HCT116 (cell line): ENCODE measurements around the gene TCFL5. TPM values are rescaled to one million over a fixed set of nuclear protein-coding genes. Genes with fewer than 3 reads are reported as not detected.

Source experiments
- ATAC-seq: fragments of 200-7000 bp; cut with Tn5 transposase; 2 replicates; pipeline ENCODE4 v1.9.1; 2020; ENCODE audit warnings: mild to moderate bottlenecking, moderate library complexity
- BruUV-seq: library from RNA; stranded (reverse); fragments of 400-500 nt; replicated peaks from 2 replicates; lab custom pipeline; 2021; lab: Mats Ljungman, UMichigan
- CTCF ChIA-PET: fragments of 300-600 bp; sonication (Branson Sonifier 250); formaldehyde crosslinking; loops from one replicate; lab custom pipeline; 2021; ENCODE audit warnings: antibody characterized with exemption; lab: Charles Lee
- POLR2A ChIA-PET: fragments of 300-600, 350-600 bp; sonication (Branson Sonifier 250); formaldehyde crosslinking; loops from one replicate; lab custom pipeline; 2021; ENCODE audit warnings: antibody characterized with exemption; lab: Charles Lee
- RAD21 ChIA-PET, 2 experiments: fragments of 300-600 bp; sonication (Branson Sonifier 250); formaldehyde crosslinking; loops; one replicate each; lab custom pipeline; 2023; ENCODE audit warnings: low total read pairs in 2 of 2; ENCODE audit not compliant: uncharacterized antibody in 2 of 2, unreplicated experiment in 2 of 2, low non-redundant PET in 1 of 2; lab: Charles Lee
- DNase-seq: peaks from one replicate; pipeline ENCODE4 v3.0.0-alpha.2; 2010; ENCODE audit warnings: low read depth, low spot score
- H2AFZ ChIP-seq: fragments of 200-600 bp; shearing (Covaris generic), sonication (generic); 2 replicates; pipeline ENCODE4 v1.6.1; 2017; ENCODE audit warnings: low read depth, mixed run types, mixed read lengths, antibody characterized with exemption, low read length; ENCODE audit not compliant: poor library complexity, severe bottlenecking
- H3K27ac ChIP-seq: 2 replicates; pipeline ENCODE4 v1.5.1; 2012; ENCODE audit warnings: low read depth, low read length
- H3K27me3 ChIP-seq: fragments of 200-600 bp; sonication (generic); 2 replicates; pipeline ENCODE4 v1.6.1; 2016; ENCODE audit warnings: mixed run types, low read length, mixed read lengths; ENCODE audit not compliant: insufficient read depth
- H3K36me3 ChIP-seq, 2 experiments: fragments of 200-500 bp in 1 of 2; fragments of 200-600 bp in 1 of 2; sonication (Bioruptor generic) in 1 of 2; sonication (generic) in 1 of 2; 2 replicates each; pipeline versions ENCODE4 v1.5.1 to v1.6.1; 2014 to 2016; ENCODE audit warnings: low read length in 2 of 2, inconsistent platforms in 1 of 2, mixed read lengths in 1 of 2, mixed run types in 1 of 2; ENCODE audit not compliant: insufficient read depth in 2 of 2, control insufficient read depth in 1 of 2
- H3K4me1 ChIP-seq, 2 experiments: fragments of 200-600 bp in 1 of 2; sonication (generic) in 1 of 2; 2 replicates each; pipeline versions ENCODE4 v1.5.1 to v1.6.1; 2012 to 2017; ENCODE audit warnings: low read length in 2 of 2, inconsistent platforms in 1 of 2, mild to moderate bottlenecking in 1 of 2, mixed read lengths in 1 of 2, mixed run types in 1 of 2, moderate library complexity in 1 of 2; ENCODE audit not compliant: insufficient read depth in 2 of 2, control insufficient read depth in 1 of 2
- H3K4me2 ChIP-seq: fragments of 200-600 bp; sonication (generic); 2 replicates; pipeline ENCODE4 v1.6.1; 2017; ENCODE audit warnings: mixed run types, low read length, mixed read lengths
- H3K4me3 ChIP-seq, 2 experiments: fragments of 200-600 bp in 1 of 2; sonication (generic) in 1 of 2; replicated peaks in 1 of 2; 2 replicates each; pipeline ENCODE4 v1.5.1; 2011 to 2016; ENCODE audit warnings: low read length in 2 of 2, control low read depth in 1 of 2, low read depth in 1 of 2, mild to moderate bottlenecking in 1 of 2, mixed read lengths in 1 of 2, mixed run types in 1 of 2
- H3K79me2 ChIP-seq: fragments of 200-600 bp; sonication (generic); 2 replicates; pipeline ENCODE4 v1.6.1; 2017; ENCODE audit warnings: mild to moderate bottlenecking, mixed run types, low read length, moderate library complexity, mixed read lengths; ENCODE audit not compliant: insufficient read depth
- H3K9ac ChIP-seq: fragments of 200-600 bp; sonication (generic); 2 replicates; pipeline ENCODE4 v1.6.1; 2016; ENCODE audit warnings: low read length, mixed read lengths
- H3K9me2 ChIP-seq: fragments of 200-600 bp; sonication (generic), shearing (Covaris generic); 2 replicates; pipeline ENCODE4 v1.6.1; 2017; ENCODE audit warnings: mixed run types, mild to moderate bottlenecking, moderate library complexity; ENCODE audit not compliant: insufficient read depth
- H3K9me3 ChIP-seq, 2 experiments: fragments of 200-500 bp in 1 of 2; fragments of 200-600 bp in 1 of 2; sonication (Bioruptor generic) in 1 of 2; sonication (generic) in 1 of 2; 2 replicates each; pipeline ENCODE4 v1.6.1; 2014 to 2017; ENCODE audit warnings: low read length in 2 of 2, mixed read lengths in 2 of 2, inconsistent platforms in 1 of 2, low read depth in 1 of 2, mild to moderate bottlenecking in 1 of 2, mixed run types in 1 of 2, moderate library complexity in 1 of 2; ENCODE audit not compliant: control insufficient read depth in 1 of 2, insufficient read depth in 1 of 2
- H4K20me1 ChIP-seq: fragments of 200-600 bp; sonication (generic), shearing (Covaris generic); 2 replicates; pipeline ENCODE4 v1.6.1; 2017; ENCODE audit warnings: mixed run types, mild to moderate bottlenecking, moderate library complexity; ENCODE audit not compliant: insufficient read depth
- CEBPB ChIP-seq: IDR thresholded peaks from 2 replicates; pipeline ENCODE4 v1.6.1; 2012; ENCODE audit warnings: low read depth
- EGR1 ChIP-seq: IDR thresholded peaks from 2 replicates; pipeline ENCODE4 v1.6.1; 2012; ENCODE audit warnings: low read depth
- ELF1 ChIP-seq: IDR thresholded peaks from 2 replicates; pipeline ENCODE4 v1.6.1; 2012; ENCODE audit warnings: low read depth, borderline replicate concordance
- EZH2 ChIP-seq: fragments of 200-600 bp; sonication (generic); IDR thresholded peaks from 2 replicates; pipeline ENCODE4 v1.6.1; 2017; ENCODE audit warnings: antibody characterized with exemption, mixed run types
- EZH2phosphoT487 ChIP-seq: fragments of 200-600 bp; IDR thresholded peaks from 2 replicates; pipeline ENCODE4 v1.6.1; 2018; ENCODE audit warnings: antibody characterized with exemption, borderline replicate concordance
- FOSL1 ChIP-seq: IDR thresholded peaks from 2 replicates; pipeline ENCODE4 v1.6.1; 2012; ENCODE audit warnings: low read depth
- JUND ChIP-seq: IDR thresholded peaks from 2 replicates; pipeline ENCODE4 v1.6.1; 2012
- POLR2AphosphoS5 ChIP-seq: IDR thresholded peaks from 2 replicates; pipeline ENCODE4 v1.6.1; 2011; ENCODE audit warnings: mild to moderate bottlenecking, low read depth, low read length, moderate library complexity
- RAD21 ChIP-seq: IDR thresholded peaks from 2 replicates; pipeline ENCODE4 v1.6.1; 2012; ENCODE audit warnings: low read depth, mild to moderate bottlenecking
- SIN3A ChIP-seq: IDR thresholded peaks from 2 replicates; pipeline ENCODE4 v1.6.1; 2012; ENCODE audit warnings: low read depth
- SRF ChIP-seq: IDR thresholded peaks from 2 replicates; pipeline ENCODE4 v1.6.1; 2012; ENCODE audit warnings: low read depth
- TCF7L2 ChIP-seq: IDR thresholded peaks from 2 replicates; pipeline ENCODE4 v1.7.0; 2011; ENCODE audit warnings: borderline replicate concordance, inconsistent platforms; ENCODE audit not compliant: insufficient read depth, insufficient read length; ENCODE audit errors: extremely low read depth
- ZBTB33 ChIP-seq: IDR thresholded peaks from 2 replicates; pipeline ENCODE4 v1.6.1; 2011; ENCODE audit warnings: mild to moderate bottlenecking, low read length, moderate library complexity; ENCODE audit not compliant: insufficient replicate concordance; ENCODE audit errors: extremely low read depth
- ZFX ChIP-seq: fragments of 450-650 bp; IDR thresholded peaks from 2 replicates; pipeline ENCODE4 v1.6.1; 2017
- intact Hi-C: fragments of 100-400 bp; cut with micrococcal nuclease; formaldehyde crosslinking; loops from 2 replicates; pipeline ENCODE4 v1.10.0; 2022
- total RNA-seq: library from RNA; stranded (reverse); gene quantifications from one replicate; pipeline ENCODE4 v1.2.1, GENCODE V29; 2021; ENCODE audit not compliant: unreplicated experiment
- TF ChIP-seq, protein P1 (sequence below): IDR thresholded peaks from 2 replicates; pipeline ENCODE4 v1.6.1; 2012

TCFL5 gene
- total RNA-seq, 1 experiment from 2014 or later: 20.4 TPM

DNA sequence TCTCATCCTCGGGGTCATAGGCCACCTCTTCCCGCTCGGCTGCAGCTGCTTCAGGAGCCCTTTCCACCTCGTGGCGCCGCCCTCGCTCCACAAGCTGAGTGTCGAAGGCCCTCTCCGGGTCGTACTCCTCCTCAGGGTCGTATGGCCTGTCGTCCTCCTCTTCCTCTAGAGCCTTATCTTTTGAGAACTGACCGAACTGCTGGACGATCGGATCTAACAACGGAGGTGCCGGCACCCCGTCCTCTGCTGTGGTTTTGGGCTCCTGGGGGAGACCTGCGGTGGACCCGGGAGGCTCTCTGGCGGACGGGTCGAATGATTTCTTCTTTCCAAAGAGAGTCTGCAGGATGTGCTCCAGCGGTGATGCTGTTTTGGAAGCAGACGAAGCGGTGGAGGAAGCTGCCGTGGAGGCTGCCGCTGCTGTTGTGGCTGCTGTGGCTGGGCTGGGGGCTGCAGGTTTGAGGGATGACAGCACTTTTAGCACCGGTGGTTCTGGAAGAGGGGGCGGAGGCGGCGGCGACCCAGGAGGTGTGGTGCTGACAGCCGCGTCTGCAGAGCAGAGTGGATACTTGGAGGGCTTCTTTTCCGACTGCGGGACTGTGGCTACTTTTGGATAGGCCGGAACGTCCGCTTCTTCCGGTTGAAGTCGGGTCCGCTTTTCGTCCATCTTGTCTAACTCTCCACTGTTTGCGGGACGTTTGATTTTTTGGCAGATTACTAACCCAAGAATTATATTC is 20.2 kb upstream of the TCFL5 start:
- BruUV-seq: no TSS peak
- POLR2A ChIA-PET: no interaction called here
- intact Hi-C loops: no loop called here

DNA sequence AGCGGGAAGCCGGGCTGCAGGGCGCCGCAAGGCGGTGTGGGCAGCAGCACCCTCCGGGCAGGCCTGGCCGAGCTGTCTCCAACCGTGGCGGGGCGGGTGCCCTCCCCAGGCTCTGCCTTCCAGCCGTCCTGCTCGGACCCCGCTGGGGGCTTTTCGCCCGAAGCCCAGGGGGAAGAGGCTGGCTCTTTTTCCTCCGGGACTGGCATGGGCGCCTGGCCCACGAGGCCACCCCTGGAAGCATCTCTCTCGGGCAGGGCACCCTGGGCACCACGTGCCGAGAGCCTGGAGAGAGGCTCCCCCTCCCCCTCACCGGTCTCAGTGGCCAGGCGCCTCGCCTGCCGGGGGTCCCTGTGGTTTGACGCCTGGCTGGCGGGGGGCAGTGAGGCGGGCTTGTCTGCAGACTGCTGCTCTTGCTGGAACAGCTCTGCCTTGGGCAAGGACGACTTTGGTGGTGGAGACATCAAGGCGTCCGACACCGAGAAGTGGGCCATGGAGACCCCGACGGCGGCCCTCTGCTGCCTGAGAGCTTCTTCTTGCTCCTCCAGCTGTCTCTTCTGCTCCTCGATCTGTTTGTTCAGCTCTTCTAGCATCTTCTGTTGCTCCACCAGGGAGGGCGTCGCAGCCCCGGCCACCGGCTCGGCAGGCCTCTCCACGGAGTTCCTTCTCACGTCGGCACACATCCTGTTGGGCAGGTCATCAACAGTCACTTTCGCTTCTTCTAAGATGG is 19.5 kb upstream of the TCFL5 start:
- no peaks in the 10 kb centered on the region for H3K36me3 ChIP-seq
- no peaks in the 10 kb centered on the region for H3K9me3 ChIP-seq
- H3K4me2 ChIP-seq: no peak overlapping the region
- H3K27ac ChIP-seq: no peak overlapping the region
- ChIA-PET POLR2A (no interaction called here), RAD21 (no interaction called here), CTCF (no interaction called here)
- ATAC-seq (no peak), DNase-seq (no peak)
- H3K27me3 ChIP-seq: no peaks in the 10 kb centered on the region
- TF ChIP-seq ZBTB33: no peak
- TF ChIP-seq ELF1: no peak
- no peak for TF ChIP-seq SRF
- no peak for TF ChIP-seq EGR1
- TF ChIP-seq CEBPB: no peak
- TF ChIP-seq EZH2phosphoT487: no peak
- no peak for TF ChIP-seq EZH2
- no peak for TF ChIP-seq SIN3A
- TF ChIP-seq POLR2AphosphoS5: no peak
- peaks cover 0 to under 1% of the 10 kb centered on the region in 2 experiments; a peak in 3 of 4 replicates for H3K4me1 ChIP-seq
- H3K4me3 ChIP-seq: no peak overlapping the region
- no peak overlapping the region for H3K9ac ChIP-seq
- intact Hi-C loops: no loop called here
- BruUV-seq: no TSS peak
- H3K9me2 ChIP-seq: no peaks in the 10 kb centered on the region
- no peaks in the 10 kb centered on the region for H3K79me2 ChIP-seq
- H2AFZ ChIP-seq: no peak overlapping the region
- H4K20me1 ChIP-seq: no peaks in the 10 kb centered on the region

More for the DNA sequence above, 20.2 kb upstream of the TCFL5 start:
- DNase-seq: no peak
- no peaks in the 10 kb centered on the region for H3K36me3 ChIP-seq
- H3K27me3 ChIP-seq: no peaks in the 10 kb centered on the region
- H3K9me2 ChIP-seq: no peaks in the 10 kb centered on the region
- no peak overlapping the region for H3K27ac ChIP-seq
- no peak overlapping the region for H3K9ac ChIP-seq
- no peaks in the 10 kb centered on the region for H4K20me1 ChIP-seq
- no peaks in the 10 kb centered on the region for H3K4me1 ChIP-seq
- no peak overlapping the region for H3K4me3 ChIP-seq
- TF ChIP-seq POLR2AphosphoS5 (no peak), JUND (no peak), FOSL1 (no peak), ZFX (no peak), CEBPB (no peak), RAD21 (no peak), TCF7L2 (no peak), EZH2phosphoT487 (no peak)
- TF ChIP-seq, protein P1, sequence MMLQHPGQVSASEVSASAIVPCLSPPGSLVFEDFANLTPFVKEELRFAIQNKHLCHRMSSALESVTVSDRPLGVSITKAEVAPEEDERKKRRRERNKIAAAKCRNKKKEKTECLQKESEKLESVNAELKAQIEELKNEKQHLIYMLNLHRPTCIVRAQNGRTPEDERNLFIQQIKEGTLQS: no peak
- H3K9me3 ChIP-seq: no peaks in the 10 kb centered on the region
- H3K79me2 ChIP-seq: no peaks in the 10 kb centered on the region
- CTCF ChIA-PET: no interaction called here
- no peak overlapping the region for H3K4me2 ChIP-seq
- H2AFZ ChIP-seq: no peak overlapping the region
- ATAC-seq: no peak
- RAD21 ChIA-PET: no interaction called here
